Measurements from ENCODE around the gene TVP23A.
"Not testable (repeated sequence)": the region's sequence is repeated elsewhere in the genome, so short reads cannot be mapped to it uniquely, and the experiment has no call there.

The TVP23A gene

GRCh38 chr16:10791048-10791447, 27.5 kb downstream of the TVP23A start:
- DNase-seq: no peak

GRCh38 chr16:10788630-10789029, 30.0 kb downstream of the TVP23A start:
- DNase-seq: not testable (repeated sequence)

- no peak for DNase-seq
Measured at GRCh38 chr16:10787304-10787703, 31.3 kb downstream of the TVP23A start.

- DNase-seq: no peak
Measured at GRCh38 chr16:10782628-10783027, 36.0 kb downstream of the TVP23A start.

- no peak for DNase-seq
Measured at GRCh38 chr16:10780628-10781027, 38.0 kb downstream of the TVP23A start.

- DNase-seq: not testable (repeated sequence)
Measured at GRCh38 chr16:10779908-10780307, 38.7 kb downstream of the TVP23A start.

GRCh38 chr16:10777356-10777755, 41.2 kb downstream of the TVP23A start:
- DNase-seq: no peak

GRCh38 chr16:10776923-10777322, 41.7 kb downstream of the TVP23A start:
- not testable (repeated sequence) for DNase-seq

- DNase-seq: no peak
Measured at GRCh38 chr16:10776280-10776679, 42.3 kb downstream of the TVP23A start.

GRCh38 chr16:10770907-10771306, 47.7 kb downstream of the TVP23A start:
- DNase-seq: no peak

- no peak for DNase-seq
Measured at GRCh38 chr16:10769381-10769780, 49.2 kb downstream of the TVP23A start.

- no peak for DNase-seq
Measured at GRCh38 chr16:10767127-10767526, 51.5 kb downstream of the TVP23A start.

GRCh38 chr16:10765772-10766171, 52.8 kb downstream of the TVP23A start:
- DNase-seq: no peak

- no peak for DNase-seq
Measured at GRCh38 chr16:10763456-10763855, 55.1 kb downstream of the TVP23A start.

- no peak for DNase-seq
Measured at GRCh38 chr16:10762336-10763016, 56.1 kb downstream of the TVP23A start.

GRCh38 chr16:10761373-10761772, 57.2 kb downstream of the TVP23A start:
- DNase-seq: no peak

GRCh38 chr16:10760858-10761257, 57.7 kb downstream of the TVP23A start:
- DNase-seq: no peak

- no peak for DNase-seq
Measured at GRCh38 chr16:10756574-10756973, 62.0 kb downstream of the TVP23A start.

GRCh38 chr16:10754941-10755340, 63.7 kb downstream of the TVP23A start:
- no peak for DNase-seq

- DNase-seq: no peak
Measured at GRCh38 chr16:10753670-10754069, 64.9 kb downstream of the TVP23A start.

- DNase-seq: no peak
Measured at GRCh38 chr16:10752843-10753523, 65.6 kb downstream of the TVP23A start.

GRCh38 chr16:10751291-10751697, 67.3 kb downstream of the TVP23A start:
- DNase-seq: peak; percentile 56

- no peak for DNase-seq
Measured at GRCh38 chr16:10750793-10751192, 67.8 kb downstream of the TVP23A start.

GRCh38 chr16:10745841-10746240, 72.8 kb downstream of the TVP23A start:
- no peak for DNase-seq
